ENCODE results near the gene SMAD1.
"Not testable (repeated sequence)": the region's sequence is repeated elsewhere in the genome, so short reads cannot be mapped to it uniquely, and the experiment has no call there.

The SMAD1 gene

GRCh38 chr4:145566768-145567167 lies 85.1 kb downstream of the SMAD1 start:
- H3K4me3 ChIP-seq (replicated peaks; ENCODE audit: low read depth, low read length) = no peak overlapping the region
- TF ChIP-seq, protein P1, sequence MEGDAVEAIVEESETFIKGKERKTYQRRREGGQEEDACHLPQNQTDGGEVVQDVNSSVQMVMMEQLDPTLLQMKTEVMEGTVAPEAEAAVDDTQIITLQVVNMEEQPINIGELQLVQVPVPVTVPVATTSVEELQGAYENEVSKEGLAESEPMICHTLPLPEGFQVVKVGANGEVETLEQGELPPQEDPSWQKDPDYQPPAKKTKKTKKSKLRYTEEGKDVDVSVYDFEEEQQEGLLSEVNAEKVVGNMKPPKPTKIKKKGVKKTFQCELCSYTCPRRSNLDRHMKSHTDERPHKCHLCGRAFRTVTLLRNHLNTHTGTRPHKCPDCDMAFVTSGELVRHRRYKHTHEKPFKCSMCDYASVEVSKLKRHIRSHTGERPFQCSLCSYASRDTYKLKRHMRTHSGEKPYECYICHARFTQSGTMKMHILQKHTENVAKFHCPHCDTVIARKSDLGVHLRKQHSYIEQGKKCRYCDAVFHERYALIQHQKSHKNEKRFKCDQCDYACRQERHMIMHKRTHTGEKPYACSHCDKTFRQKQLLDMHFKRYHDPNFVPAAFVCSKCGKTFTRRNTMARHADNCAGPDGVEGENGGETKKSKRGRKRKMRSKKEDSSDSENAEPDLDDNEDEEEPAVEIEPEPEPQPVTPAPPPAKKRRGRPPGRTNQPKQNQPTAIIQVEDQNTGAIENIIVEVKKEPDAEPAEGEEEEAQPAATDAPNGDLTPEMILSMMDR (IDR thresholded peaks at IDR 0.05; ENCODE audit: low read depth, low read length, missing control alignments) = no peak
- no peak for DNase-seq (ENCODE audit: extremely low read depth, low read depth)

GRCh38 chr4:145567516-145567915 lies 85.9 kb downstream of the SMAD1 start:
- TF ChIP-seq, protein P1 (IDR thresholded peaks at IDR 0.05; ENCODE audit: low read depth, low read length, missing control alignments) = no peak
- H3K4me3 ChIP-seq (replicated peaks; ENCODE audit: low read depth, low read length) = no peak overlapping the region
- no peak for DNase-seq (ENCODE audit: extremely low read depth, low read depth)

DNA sequence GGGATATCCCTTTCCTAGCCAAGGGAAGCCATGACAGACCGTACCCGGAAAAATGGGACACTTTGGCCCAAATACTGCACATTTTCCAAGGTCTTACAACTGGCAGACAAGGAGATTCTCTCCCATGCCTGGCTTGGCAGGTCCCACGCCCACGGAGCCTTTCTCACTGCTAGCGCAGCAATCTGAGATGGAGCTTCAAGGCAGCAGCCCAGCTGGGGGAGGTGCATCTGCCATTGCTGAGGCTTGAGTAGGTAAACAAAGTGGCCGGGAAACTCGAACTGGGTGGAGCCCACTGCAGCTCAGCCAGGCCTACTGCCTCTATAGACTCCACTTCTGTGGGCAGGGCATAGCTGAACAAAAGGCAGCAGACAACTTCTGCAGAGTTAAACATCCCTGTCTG lies 92.9 kb downstream of the SMAD1 start:
- DNase-seq (ENCODE audit: extremely low read depth, low read depth); H3K4me3 ChIP-seq (replicated peaks; ENCODE audit: low read depth, low read length): not testable (repeated sequence)

DNA sequence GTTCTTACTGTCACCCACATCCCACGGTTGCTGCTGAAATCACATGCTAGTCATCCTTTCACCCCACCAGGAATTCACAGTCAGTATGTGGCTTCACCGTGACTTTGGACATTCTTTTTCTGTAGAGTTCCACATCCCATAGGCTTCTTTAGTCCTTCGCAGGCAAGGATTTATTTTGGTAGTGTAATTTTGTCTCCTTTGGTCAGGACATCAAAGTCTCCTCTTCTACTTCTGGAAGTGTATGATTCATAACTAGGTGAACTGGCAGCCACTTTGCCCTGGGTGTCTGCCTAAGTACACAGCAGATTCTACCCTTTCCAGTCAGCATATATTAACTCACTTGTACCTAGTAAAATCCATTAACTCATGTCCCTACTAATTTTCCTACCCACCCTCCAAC lies 99.3 kb downstream of the SMAD1 start:
- TF ChIP-seq, protein P1 (IDR thresholded peaks at IDR 0.05; ENCODE audit: low read depth, low read length, missing control alignments) = no peak
- DNase-seq (ENCODE audit: extremely low read depth, low read depth) = no peak
- H3K4me3 ChIP-seq (replicated peaks; ENCODE audit: low read depth, low read length) = no peak overlapping the region

DNA sequence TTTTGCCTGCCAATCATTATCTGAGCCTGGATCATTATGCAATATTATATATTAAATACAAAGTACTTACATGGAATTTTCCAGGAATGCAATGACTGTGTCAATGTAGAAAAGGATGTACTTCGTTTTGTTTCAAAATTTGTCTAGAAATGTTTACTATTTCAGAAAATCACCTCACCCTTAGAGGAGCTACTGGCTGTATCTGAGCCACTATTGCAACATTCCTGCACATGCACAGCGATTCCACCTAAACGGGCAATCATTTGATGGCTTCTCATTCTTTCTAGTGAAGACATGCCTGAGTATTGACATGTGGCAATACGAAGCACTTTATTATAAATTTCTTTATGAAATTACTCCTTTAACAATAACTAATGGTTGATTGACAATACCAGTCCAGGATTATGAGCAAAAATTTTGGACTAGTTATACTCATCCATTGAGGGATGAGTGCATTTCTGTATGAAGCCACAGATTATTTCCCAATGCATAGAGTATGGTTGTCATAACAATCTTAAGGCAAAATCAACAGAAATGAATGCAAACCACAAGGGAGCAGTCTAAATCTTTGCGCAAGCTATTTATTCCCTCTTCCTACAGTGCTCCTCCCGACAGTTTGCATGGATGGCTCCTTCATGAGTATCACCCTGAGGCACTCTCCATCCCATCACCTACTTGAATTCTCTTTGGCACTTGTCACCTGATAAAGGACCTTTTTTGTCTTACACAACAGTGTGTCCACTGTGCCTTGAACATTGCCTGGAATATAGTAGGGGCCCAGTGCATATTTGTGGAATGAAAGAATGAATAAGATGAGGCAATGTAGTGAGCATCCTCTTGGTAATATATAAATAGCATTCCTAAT lies 101.8 kb downstream of the SMAD1 start:
- no peak for DNase-seq (ENCODE audit: extremely low read depth, low read depth)
- TF ChIP-seq, protein P1 (IDR thresholded peaks at IDR 0.05; ENCODE audit: low read depth, low read length, missing control alignments) = no peak
- no peak overlapping the region for H3K4me3 ChIP-seq (replicated peaks; ENCODE audit: low read depth, low read length)

DNA sequence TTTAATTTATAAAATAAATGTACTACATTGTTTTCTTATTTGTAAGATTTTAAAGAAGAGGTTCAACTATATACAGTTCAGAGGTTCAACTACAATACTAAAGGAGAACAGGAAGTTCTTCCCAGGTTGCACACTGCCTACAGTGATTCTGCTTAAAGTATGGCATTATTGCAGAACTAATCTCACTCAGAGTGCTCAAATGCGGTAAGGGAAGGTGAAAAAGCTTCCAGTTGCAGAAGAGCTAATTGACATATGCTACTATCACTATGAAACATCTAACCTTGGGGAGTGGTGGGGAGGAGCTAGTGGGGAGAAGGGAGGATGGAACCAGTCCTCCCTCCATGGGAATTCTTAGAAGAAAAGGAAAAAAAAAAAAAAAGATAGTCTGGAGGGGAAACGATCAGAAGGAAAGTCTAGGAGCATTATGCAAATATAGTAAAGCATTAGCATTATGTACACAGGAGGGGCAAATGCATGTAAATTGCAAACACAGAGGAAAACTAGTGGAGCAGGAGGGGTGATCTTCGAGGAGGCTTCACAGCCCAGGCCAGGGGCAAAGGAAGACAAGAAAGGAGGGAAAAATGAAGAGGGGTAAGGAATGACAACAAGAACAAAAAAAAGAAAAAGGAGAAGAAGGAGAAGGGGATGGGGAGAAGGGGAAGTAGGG lies 105.6 kb downstream of the SMAD1 start:
- H3K4me3 ChIP-seq (replicated peaks; ENCODE audit: low read depth, low read length) = no peak overlapping the region
- DNase-seq (ENCODE audit: extremely low read depth, low read depth) = no peak
- TF ChIP-seq, protein P1 (IDR thresholded peaks at IDR 0.05; ENCODE audit: low read depth, low read length, missing control alignments) = no peak

DNA sequence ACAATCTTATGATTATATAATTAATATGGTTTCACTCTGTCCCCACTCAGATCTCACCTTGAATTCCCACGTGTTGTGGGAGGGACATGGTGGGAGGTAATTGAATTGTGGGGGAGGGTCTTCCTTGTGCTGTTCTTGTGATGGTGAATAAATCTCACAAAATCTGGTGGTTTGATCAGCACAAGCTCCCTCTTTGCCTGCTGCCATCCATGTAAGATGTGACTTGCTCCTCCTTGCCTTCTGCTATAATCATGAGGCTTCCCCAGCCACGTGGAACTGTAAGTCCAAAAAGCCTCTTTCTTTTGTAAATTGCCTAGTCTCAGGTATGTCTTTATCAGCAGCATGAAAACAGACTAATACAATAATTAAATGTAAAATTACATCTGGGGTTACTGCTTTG lies 107.7 kb downstream of the SMAD1 start:
- DNase-seq (ENCODE audit: extremely low read depth, low read depth); H3K4me3 ChIP-seq (replicated peaks; ENCODE audit: low read depth, low read length): not testable (repeated sequence)

Measured in HFF-Myc (cell line).